ENCODE results near the gene PCYT1A.

GRCh38 chr3:196220587-196220986 lies 66.9 kb downstream of the PCYT1A start:
- TF ChIP-seq EZH2 (IDR thresholded peaks at IDR 0.05; ENCODE audit: low read depth): no peak
- no peak for TF ChIP-seq CTCF (conservative IDR thresholded peaks at IDR 0.05)
